GM12891 (cell line): ENCODE measurements around the gene MOGAT3.

Source experiments
- DNase-seq: peaks from one replicate; pipeline ENCODE4 v3.0.0; 2011; ENCODE audit warnings: low spot score; ENCODE audit not compliant: insufficient read length
- FAIRE-seq: peaks from 2 replicates; lab custom pipeline; 2011; peaks lifted over from hg19 to GRCh38; lab: Jason Lieb, UNC
- PAX5 ChIP-seq: IDR thresholded peaks from 2 replicates; pipeline ENCODE4 v1.6.1; 2011; ENCODE audit warnings: low read length, moderate library complexity, mild to moderate bottlenecking; ENCODE audit not compliant: insufficient read depth, severe bottlenecking
- POLR2A ChIP-seq: IDR thresholded peaks from 2 replicates; pipeline ENCODE4 v1.6.1; 2011; ENCODE audit warnings: low read depth, low read length, control low read depth
- POLR2AphosphoS5 ChIP-seq: IDR thresholded peaks from 2 replicates; pipeline ENCODE4 v1.6.1; 2011; ENCODE audit warnings: low read depth, low read length, control low read depth
- POU2F2 ChIP-seq: IDR thresholded peaks from 2 replicates; pipeline ENCODE4 v1.6.1; 2011; ENCODE audit warnings: low read depth, mild to moderate bottlenecking, control low read depth, low read length, moderate library complexity
- SPI1 ChIP-seq: IDR thresholded peaks from 2 replicates; pipeline ENCODE4 v1.6.1; 2011; ENCODE audit warnings: low read depth, low read length, control low read depth
- TAF1 ChIP-seq: IDR thresholded peaks from 2 replicates; pipeline ENCODE4 v1.6.1; 2011; ENCODE audit warnings: low read depth, low read length, control low read depth

Gene MOGAT3

DNA sequence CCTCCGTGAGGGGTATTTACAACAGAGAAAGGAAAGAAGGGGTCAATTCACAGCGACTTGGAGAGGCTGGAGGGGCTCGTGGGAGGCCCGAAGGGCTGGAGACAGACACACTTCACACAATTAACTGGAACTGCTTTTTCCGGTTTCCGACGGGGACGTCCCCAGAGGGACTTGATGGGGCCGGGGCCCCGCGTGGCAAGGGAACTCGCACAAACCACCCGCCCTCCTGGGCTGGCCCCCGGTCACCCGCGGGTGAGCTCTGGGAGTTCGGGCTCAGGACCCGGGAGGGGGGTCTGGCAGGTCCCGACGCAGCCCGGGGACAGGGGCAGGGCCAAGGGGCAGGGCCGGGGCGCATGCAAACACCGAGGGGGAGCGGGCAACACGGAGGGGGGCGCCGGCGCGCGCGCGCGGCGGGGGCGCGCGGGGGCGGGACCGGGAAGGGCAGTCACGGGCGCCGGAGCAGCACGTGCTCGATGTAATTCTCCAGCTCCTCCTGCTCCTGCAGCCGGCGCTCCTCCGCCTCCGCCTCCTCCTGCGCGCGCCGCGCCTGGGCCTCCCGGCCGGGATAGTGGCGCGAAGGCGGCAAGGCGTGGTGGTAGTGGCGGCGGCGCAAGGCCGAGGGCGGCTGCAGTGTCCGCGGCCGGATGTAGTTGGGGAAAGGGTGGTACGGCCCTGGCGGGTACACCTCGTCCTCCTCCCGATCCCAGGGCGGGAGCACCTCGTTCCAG, 38.1 kb downstream of the MOGAT3 start:
- FAIRE-seq, result peak; percentile 82
- DNase-seq, result no peak
- no peak for TF ChIP-seq POU2F2
- TF ChIP-seq SPI1, result no peak
- no peak for TF ChIP-seq POLR2A
- no peak for TF ChIP-seq POLR2AphosphoS5
- TF ChIP-seq TAF1, result no peak
- TF ChIP-seq PAX5, result no peak

- TF ChIP-seq POLR2AphosphoS5 (no peak), POLR2A (no peak), POU2F2 (no peak), SPI1 (no peak), PAX5 (no peak), TAF1 (no peak)
- no peak for FAIRE-seq
- no peak for DNase-seq
Observed at GRCh38 chr7:101161692-101162471, 39.0 kb downstream of the MOGAT3 start.

DNA sequence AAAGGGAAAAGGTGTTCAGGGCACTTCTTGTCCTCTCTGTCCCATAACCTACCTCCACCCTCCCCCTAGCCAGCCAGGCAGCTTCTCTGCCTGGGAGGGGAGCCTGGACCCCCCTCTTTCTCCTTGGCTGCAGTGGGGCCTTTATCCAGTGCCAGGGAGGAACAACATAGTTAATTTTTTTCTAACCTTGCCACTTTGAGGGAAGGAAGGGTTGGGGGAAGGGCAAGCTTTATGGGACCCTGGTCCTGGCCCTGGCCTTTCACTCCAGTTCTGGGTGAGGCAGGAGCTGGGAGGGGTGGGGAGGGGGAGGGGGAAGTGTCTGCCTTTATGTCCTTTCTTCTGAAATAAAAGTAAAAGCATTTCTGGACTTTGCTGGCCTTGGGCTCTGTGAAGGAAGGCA, 39.9 kb downstream of the MOGAT3 start:
- TF ChIP-seq PAX5 (no peak), TAF1 (no peak), POLR2A (no peak), POLR2AphosphoS5 (no peak), POU2F2 (no peak), SPI1 (no peak)
- FAIRE-seq, result no peak
- DNase-seq, result no peak

- FAIRE-seq, result no peak
- TF ChIP-seq POLR2AphosphoS5, result no peak
- no peak for TF ChIP-seq SPI1
- TF ChIP-seq PAX5, result no peak
- TF ChIP-seq POU2F2, result no peak
- TF ChIP-seq POLR2A, result no peak
- no peak for TF ChIP-seq TAF1
- DNase-seq, result no peak
Observed at GRCh38 chr7:101159696-101160674, 40.9 kb downstream of the MOGAT3 start.

GRCh38 chr7:101156866-101157589, 43.8 kb downstream of the MOGAT3 start:
- no peak for FAIRE-seq
- TF ChIP-seq TAF1 (no peak), PAX5 (no peak), POLR2AphosphoS5 (no peak), POLR2A (no peak), SPI1 (no peak), POU2F2 (no peak)
- DNase-seq, result no peak

GRCh38 chr7:101156277-101156676, 44.6 kb downstream of the MOGAT3 start:
- DNase-seq (no peak), FAIRE-seq (no peak)
- no peak for TF ChIP-seq POU2F2
- TF ChIP-seq POLR2A, result no peak
- TF ChIP-seq POLR2AphosphoS5, result no peak
- TF ChIP-seq PAX5, result no peak
- no peak for TF ChIP-seq SPI1
- TF ChIP-seq TAF1, result no peak

GRCh38 chr7:101155303-101155702, 45.5 kb downstream of the MOGAT3 start:
- FAIRE-seq, result no peak
- no peak for TF ChIP-seq SPI1
- TF ChIP-seq POLR2A, result no peak
- no peak for TF ChIP-seq PAX5
- DNase-seq, result no peak

GRCh38 chr7:101154693-101155102, 46.1 kb downstream of the MOGAT3 start:
- FAIRE-seq (no peak), DNase-seq (no peak)
- TF ChIP-seq PAX5 (no peak), POU2F2 (no peak), POLR2A (no peak)
